Measurements from ENCODE around the gene ZNF639.

ZNF639 gene

GRCh38 chr3:179332240-179332639 lies 9.4 kb downstream of the ZNF639 start:
- H3K27ac ChIP-seq (ENCODE audit: extremely low read depth, low read depth, low read length): no peak overlapping the region
- no peak overlapping the region for H3K4me3 ChIP-seq (ENCODE audit: low read depth, low read length)
- ChIA-PET CTCF (no interaction called here), POLR2A (no interaction called here)
- TF ChIP-seq HOXC10 (CRISPR knock-in tag; IDR thresholded peaks at IDR 0.05): no peak
- peak; percentile 61; the same call in 1 of the 2 replicates for TF ChIP-seq ZNF121 (tag by site-specific recombination; IDR thresholded peaks at IDR 0.05)
- H3K9me3 ChIP-seq (ENCODE audit: control insufficient read depth, insufficient read depth, low read depth, low read length): no peaks in the 10 kb centered on the region
- H3K36me3 ChIP-seq (ENCODE audit: control insufficient read depth in 2 of 2, insufficient read depth in 1 of 2, low read length in 2 of 2): peaks cover 43 to 93% of the 10 kb centered on the region in 2 experiments
- no peaks in the 10 kb centered on the region for H3K4me1 ChIP-seq (ENCODE audit: control insufficient read depth, insufficient read depth, low read length)

- CTCF ChIA-PET: no interaction called here
- TF ChIP-seq ZNF777 (tag by site-specific recombination; IDR thresholded peaks at IDR 0.05; ENCODE audit: borderline replicate concordance) (no peak), FEZF1 (tag by site-specific recombination; IDR thresholded peaks at IDR 0.05) (no peak)
- H3K9me3 ChIP-seq (ENCODE audit: control insufficient read depth, insufficient read depth, low read depth, low read length): no peaks in the 10 kb centered on the region
- H3K4me3 ChIP-seq (ENCODE audit: low read depth, low read length): no peak overlapping the region
- H3K4me1 ChIP-seq (ENCODE audit: control insufficient read depth, insufficient read depth, low read length): no peaks in the 10 kb centered on the region
- H3K27ac ChIP-seq (ENCODE audit: extremely low read depth, low read depth, low read length): no peak overlapping the region
- POLR2A ChIA-PET: no interaction called here
- peaks cover 41 to 87% of the 10 kb centered on the region in 2 experiments for H3K36me3 ChIP-seq (ENCODE audit: control insufficient read depth in 2 of 2, insufficient read depth in 1 of 2, low read length in 2 of 2)
Measured at GRCh38 chr3:179333084-179333483, 10.3 kb downstream of the ZNF639 start.

- ChIA-PET POLR2A (no interaction called here), CTCF (interaction anchor here (0.9 kb wide), 1 partner anchor 10 kb away, joined by 3 read pairs; no protein-coding TSS in a partner anchor)
- no peak for TF ChIP-seq ZNF561 (tag by site-specific recombination; IDR thresholded peaks at IDR 0.05; ENCODE audit: borderline replicate concordance)
- TF ChIP-seq ZNF830 (tag by site-specific recombination; IDR thresholded peaks at IDR 0.05; ENCODE audit: low read depth): no peak
- no peak for TF ChIP-seq ZNF670 (tag by site-specific recombination; IDR thresholded peaks at IDR 0.05; ENCODE audit: low read depth)
- no peak for TF ChIP-seq ZNF280D (tag by site-specific recombination; IDR thresholded peaks at IDR 0.05)
- no peak for TF ChIP-seq SP7 (tag by site-specific recombination; IDR thresholded peaks at IDR 0.05)
- TF ChIP-seq ZNF518A (tag by site-specific recombination; conservative IDR thresholded peaks at IDR 0.05; ENCODE audit: low read depth): no peak
- no peak for TF ChIP-seq ZNF112 (tag by site-specific recombination; IDR thresholded peaks at IDR 0.05)
- TF ChIP-seq ZBTB11 (tag by site-specific recombination; conservative IDR thresholded peaks at IDR 0.05; ENCODE audit: low read depth): no peak
- no peak for TF ChIP-seq ZFP37 (tag by site-specific recombination; IDR thresholded peaks at IDR 0.05)
- no peak for TF ChIP-seq ZNF18 (tag by site-specific recombination; IDR thresholded peaks at IDR 0.05)
- TF ChIP-seq ZNF133 (tag by site-specific recombination; IDR thresholded peaks at IDR 0.05): no peak
- no peak for TF ChIP-seq KLF16 (tag by site-specific recombination; IDR thresholded peaks at IDR 0.05)
- TF ChIP-seq TRIM28 (IDR thresholded peaks at IDR 0.05; ENCODE audit: borderline replicate concordance, low read length): no peak
- H3K27ac ChIP-seq (ENCODE audit: extremely low read depth, low read depth, low read length): no peak overlapping the region
- no peaks in the 10 kb centered on the region for H3K9me3 ChIP-seq (ENCODE audit: control insufficient read depth, insufficient read depth, low read depth, low read length)
- H3K4me3 ChIP-seq (ENCODE audit: low read depth, low read length): no peak overlapping the region
- peaks cover 23 to 61% of the 10 kb centered on the region in 2 experiments for H3K36me3 ChIP-seq (ENCODE audit: control insufficient read depth in 2 of 2, insufficient read depth in 1 of 2, low read length in 2 of 2)
- no peaks in the 10 kb centered on the region for H3K4me1 ChIP-seq (ENCODE audit: control insufficient read depth, insufficient read depth, low read length)
Measured at GRCh38 chr3:179336345-179336929, 13.6 kb downstream of the ZNF639 start.

All from HEK293 (cell line).